ENCODE data around the gene TSPAN14. TPM values are rescaled to one million over a fixed set of nuclear protein-coding genes. Genes with fewer than 3 reads are reported as not detected.
A peak's percentile ranks its signal among the peaks of the same experiment; 100 is the strongest.

TSPAN14 gene
- total RNA-seq, 1 donor from 2014 or later, result 36.6 TPM

GRCh38 chr10:80497187-80498077, 43.3 kb downstream of the TSPAN14 start:
- intact Hi-C loops (cut with DNase I), result no loop called here
- peak; percentile 84 for DNase-seq
- ATAC-seq (ENCODE audit: poor library complexity), result peak; percentile 46

DNA sequence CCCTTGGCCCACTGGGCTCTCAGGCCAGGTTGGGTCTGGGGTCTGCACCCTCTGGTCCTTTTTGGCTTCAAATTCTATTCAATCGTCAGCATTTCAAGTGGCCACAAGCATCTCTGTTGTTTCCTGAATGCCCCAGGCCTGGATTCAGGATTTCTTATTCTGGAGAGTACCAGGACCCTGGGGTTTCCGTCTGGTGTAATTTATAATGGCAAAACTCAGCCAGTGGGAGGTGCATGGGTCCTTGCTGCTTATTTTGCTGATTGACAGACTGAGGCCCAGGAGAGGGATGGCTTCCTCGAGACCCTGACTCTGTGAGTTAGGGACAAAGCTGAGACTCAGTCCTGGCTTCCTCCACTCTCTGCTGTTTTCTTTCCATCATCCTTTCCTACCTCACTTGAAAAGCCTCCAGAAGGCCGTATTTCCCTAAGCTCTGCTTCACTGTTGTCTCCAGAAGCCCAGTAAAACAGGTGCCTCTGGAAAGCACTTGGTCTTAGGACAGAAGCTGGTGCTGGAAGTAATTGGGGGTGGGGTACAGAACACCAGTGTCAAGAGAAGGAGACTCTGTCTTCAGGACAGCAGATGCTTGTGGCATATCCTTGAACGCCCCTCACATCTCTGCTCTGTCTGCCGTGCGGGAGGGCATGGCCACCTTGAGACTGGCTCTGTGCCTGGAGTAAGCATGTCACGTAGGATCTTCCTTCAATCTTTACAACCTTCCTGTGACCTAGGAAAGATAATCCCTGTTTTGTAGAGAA, 44.1 kb downstream of the TSPAN14 start:
- no peak for DNase-seq
- peak; percentile 0 for ATAC-seq (ENCODE audit: poor library complexity)
- intact Hi-C loops (cut with DNase I), result no loop called here

- ATAC-seq (ENCODE audit: poor library complexity), result peak; percentile 88
Observed at GRCh38 chr10:80498833-80499741, 45.0 kb downstream of the TSPAN14 start.

GRCh38 chr10:80500572-80501380, 46.7 kb downstream of the TSPAN14 start:
- ATAC-seq (ENCODE audit: poor library complexity), result peak; percentile 18

More at GRCh38 chr10:80498833-80499741, 45.0 kb downstream of the TSPAN14 start:
- intact Hi-C loops (cut with DNase I), result no loop called here
- DNase-seq, result peak; percentile 96

DNA sequence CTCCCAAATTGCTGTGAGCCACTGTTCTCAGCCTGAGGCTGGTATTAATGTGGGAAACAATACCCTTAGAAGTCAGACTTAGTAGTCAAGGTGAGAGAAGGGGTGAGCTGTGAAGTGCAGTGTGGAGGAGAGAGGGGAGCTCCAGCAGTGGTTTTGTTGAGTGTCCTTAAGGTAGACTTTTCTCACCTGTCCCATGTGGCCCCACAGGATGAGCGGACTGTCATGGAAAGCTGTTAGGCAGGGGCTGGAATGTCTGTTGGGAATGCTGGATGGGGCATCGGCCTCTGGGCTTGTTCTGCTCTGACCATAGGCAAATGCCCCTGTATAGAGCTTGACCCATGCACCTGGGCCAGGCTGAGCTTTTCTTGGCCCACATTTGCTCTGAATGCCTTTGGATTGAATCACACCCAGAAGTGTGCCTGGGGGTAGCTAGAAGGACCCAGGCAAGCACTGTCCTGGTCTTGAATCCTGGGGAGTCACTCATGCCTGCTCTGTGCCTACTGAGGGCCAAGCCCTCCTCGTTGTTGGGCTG, 47.3 kb downstream of the TSPAN14 start:
- ATAC-seq (ENCODE audit: poor library complexity), result no peak
- DNase-seq, result no peak
- intact Hi-C loops (cut with DNase I), result loop anchor here (5.0 kb wide), 1 partner anchor 119 kb away; no protein-coding TSS in a partner anchor

More at GRCh38 chr10:80500572-80501380, 46.7 kb downstream of the TSPAN14 start:
- peak; percentile 79 for DNase-seq
- intact Hi-C loops (cut with DNase I), result loop anchor here (5.0 kb wide), 1 partner anchor 118 kb away; no protein-coding TSS in a partner anchor

- ATAC-seq (ENCODE audit: poor library complexity) (no peak), DNase-seq (no peak)
Observed at GRCh38 chr10:80501913-80502521, 47.9 kb downstream of the TSPAN14 start.

GRCh38 chr10:80502621-80503583, 48.8 kb downstream of the TSPAN14 start:
- DNase-seq (no peak), ATAC-seq (ENCODE audit: poor library complexity) (no peak)
- intact Hi-C loops (cut with DNase I), result loop anchor here (5.0 kb wide), 1 partner anchor 121 kb away; no protein-coding TSS in a partner anchor

More at GRCh38 chr10:80501913-80502521, 47.9 kb downstream of the TSPAN14 start:
- intact Hi-C loops (cut with DNase I), result loop anchor here (5.0 kb wide), 1 partner anchor 120 kb away; no protein-coding TSS in a partner anchor

DNA sequence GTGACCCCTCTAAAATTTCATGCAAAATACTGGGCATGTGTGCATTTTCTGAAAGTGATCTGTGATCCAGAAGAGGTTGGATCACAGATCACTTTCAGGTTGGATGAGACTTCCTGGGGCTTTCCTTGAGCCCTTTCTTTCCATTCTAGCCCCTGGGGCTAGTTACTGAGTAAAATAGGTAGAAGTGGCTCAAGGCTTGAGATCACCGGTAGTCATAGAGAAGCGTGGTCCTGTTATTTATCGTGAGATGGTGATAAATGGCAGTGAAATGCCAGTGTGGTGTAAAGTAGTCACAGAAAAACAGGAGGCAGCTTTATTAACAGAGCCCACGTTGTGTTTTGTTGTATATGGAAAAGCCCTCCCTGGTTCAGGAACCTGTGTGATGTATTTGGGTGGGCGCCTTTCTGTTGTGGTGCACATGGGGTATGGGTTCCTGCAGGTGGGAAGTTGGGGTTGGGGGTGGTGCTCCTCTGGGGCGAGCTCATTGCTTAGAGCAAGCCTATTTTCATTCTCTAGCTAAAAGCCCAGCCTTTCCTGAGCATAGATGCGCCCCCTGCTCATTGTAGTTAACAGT, 49.6 kb downstream of the TSPAN14 start:
- no peak for ATAC-seq (ENCODE audit: poor library complexity)
- intact Hi-C loops (cut with DNase I), result loop anchor here (5.0 kb wide), 1 partner anchor 121 kb away; no protein-coding TSS in a partner anchor
- no peak for DNase-seq

DNA sequence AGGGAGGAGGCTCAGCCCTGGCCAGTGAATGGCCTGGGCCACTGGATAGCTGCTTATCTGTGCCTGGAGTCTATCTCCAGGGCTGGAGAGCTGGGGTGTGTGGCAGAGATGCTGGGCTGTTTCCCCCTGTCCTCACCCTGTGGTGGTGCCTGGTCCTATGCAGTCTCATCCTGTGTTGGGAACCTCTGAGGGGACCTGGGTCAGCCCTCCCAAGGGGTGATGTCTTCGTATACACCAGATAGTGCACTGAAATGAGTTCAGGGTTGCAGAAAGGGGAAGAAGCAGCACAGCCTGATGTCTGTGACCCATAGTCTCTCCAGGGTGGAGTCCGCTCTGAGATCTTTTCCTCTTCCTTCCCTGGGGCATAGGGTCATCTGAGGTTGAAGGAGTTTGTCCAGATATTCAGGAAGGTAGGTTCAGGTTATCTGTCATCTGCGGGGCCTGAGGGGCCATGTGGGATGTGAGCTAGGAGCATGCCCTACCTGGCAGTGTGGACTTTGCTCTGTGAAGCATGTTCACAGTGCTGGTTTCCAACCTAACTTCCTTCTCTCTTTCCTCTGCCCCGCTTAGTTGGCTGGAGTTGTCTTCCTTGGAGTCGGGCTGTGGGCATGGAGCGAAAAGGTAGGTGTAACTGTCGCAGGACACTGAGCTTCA, 50.2 kb downstream of the TSPAN14 start:
- intact Hi-C loops (cut with DNase I), result loop anchor here (5.0 kb wide), 1 partner anchor 122 kb away; no protein-coding TSS in a partner anchor
- DNase-seq (peak; percentile 43), ATAC-seq (ENCODE audit: poor library complexity) (peak; percentile 27)

DNA sequence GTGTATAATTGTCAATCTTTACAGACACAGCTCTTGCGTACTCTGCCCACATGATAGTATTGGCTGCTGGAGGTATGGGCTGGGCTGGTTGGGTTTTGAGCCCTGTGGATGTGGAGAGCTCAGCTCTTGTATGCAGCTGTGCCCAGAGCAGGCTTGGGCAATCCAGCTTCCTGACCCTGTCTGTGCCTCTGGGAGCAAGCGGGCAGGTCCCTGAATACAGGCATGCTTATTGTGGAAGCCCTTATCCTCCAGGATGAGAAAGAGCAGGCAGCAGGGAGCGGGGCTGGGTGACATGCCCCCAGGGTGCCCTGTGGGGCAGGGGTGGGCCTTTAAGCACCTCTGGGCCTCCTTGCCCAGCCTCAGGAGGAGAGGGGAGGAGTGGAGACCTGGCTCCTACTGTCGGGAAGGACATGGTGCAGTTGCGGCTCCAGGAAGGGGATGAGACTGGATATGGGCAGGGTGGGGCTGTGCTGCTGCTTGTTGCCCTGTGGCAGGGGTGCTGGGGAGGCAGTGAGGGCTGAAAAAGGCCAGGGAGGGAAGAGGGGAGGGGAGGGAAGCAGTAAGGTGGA, 50.9 kb downstream of the TSPAN14 start:
- intact Hi-C loops (cut with DNase I), result loop anchor here (1.0 to 5.0 kb wide), 2 partner anchors 61 to 123 kb away; no protein-coding TSS in a partner anchor
- ATAC-seq (ENCODE audit: poor library complexity) (no peak), DNase-seq (peak; percentile 48)

GRCh38 chr10:80506189-80506575, 52.1 kb downstream of the TSPAN14 start:
- DNase-seq, result no peak
- ATAC-seq (ENCODE audit: poor library complexity), result no peak
- intact Hi-C loops (cut with DNase I), result no loop called here

GRCh38 chr10:80506836-80507487, 52.9 kb downstream of the TSPAN14 start:
- DNase-seq (no peak), ATAC-seq (ENCODE audit: poor library complexity) (no peak)
- intact Hi-C loops (cut with DNase I), result no loop called here

GRCh38 chr10:80509108-80509402, 54.9 kb downstream of the TSPAN14 start:
- intact Hi-C loops (cut with DNase I), result no loop called here
- ATAC-seq (ENCODE audit: poor library complexity) (no peak), DNase-seq (no peak)

Measured in Right ventricle myocardium superior (tissue), 1 donor.